Activated T-cell treated with anti-CD3 and anti-CD28 coated beads, Interleukin-2, amount 50 U/mL, for 4 hours (primary cell): Measurements from ENCODE around the gene SLC1A3. TPM values are rescaled to one million over a fixed set of nuclear protein-coding genes. Genes with fewer than 3 reads are reported as not detected.

Experiments used
- ATAC-seq, 2 donors: fragments of 200-7000 bp; cut with Tn5 transposase; one replicate each; pipeline ENCODE4 v1.10.0; 2021
- DNase-seq: peaks from one replicate; pipeline ENCODE4 v3.0.0-alpha.2; 2020
- H3K27me3 Mint-ChIP-seq: one replicate; pipeline ENCODE4 v1.8.0; 2021; ENCODE audit warnings: low read depth, mixed read lengths
- H3K36me3 Mint-ChIP-seq: one replicate; pipeline ENCODE4 v1.8.0; 2022; ENCODE audit warnings: mixed read lengths; ENCODE audit not compliant: insufficient read depth
- H3K4me1 Mint-ChIP-seq: one replicate; pipeline ENCODE4 v1.8.0; 2021; ENCODE audit warnings: low read depth, mixed read lengths
- H3K4me3 Mint-ChIP-seq: one replicate; pipeline ENCODE4 v1.8.0; 2021; ENCODE audit warnings: mild to moderate bottlenecking, moderate library complexity, mixed read lengths
- H3K9me3 Mint-ChIP-seq: one replicate; pipeline ENCODE4 v1.8.0; 2021; ENCODE audit warnings: mixed read lengths
- total RNA-seq, 3 donors: library from RNA; stranded (reverse); gene quantifications; one replicate each; pipeline ENCODE4 v1.2.1, GENCODE V29; 2021

Gene SLC1A3
- total RNA-seq, 3 donors from 2014 or later: 0.56 to 1.4 (median 0.76) TPM

- no peaks in the 10 kb centered on the region for H3K36me3 Mint-ChIP-seq
- peaks cover 11% of the 10 kb centered on the region for H3K27me3 Mint-ChIP-seq
- ATAC-seq (no peak), DNase-seq (no peak)
- H3K9me3 Mint-ChIP-seq: no peaks in the 10 kb centered on the region
- H3K4me1 Mint-ChIP-seq: peaks cover 12% of the 10 kb centered on the region
- no peak overlapping the region for H3K4me3 Mint-ChIP-seq
These were observed 82.3 kb downstream of the SLC1A3 start for GRCh38 chr5:36688722-36689121.

DNA sequence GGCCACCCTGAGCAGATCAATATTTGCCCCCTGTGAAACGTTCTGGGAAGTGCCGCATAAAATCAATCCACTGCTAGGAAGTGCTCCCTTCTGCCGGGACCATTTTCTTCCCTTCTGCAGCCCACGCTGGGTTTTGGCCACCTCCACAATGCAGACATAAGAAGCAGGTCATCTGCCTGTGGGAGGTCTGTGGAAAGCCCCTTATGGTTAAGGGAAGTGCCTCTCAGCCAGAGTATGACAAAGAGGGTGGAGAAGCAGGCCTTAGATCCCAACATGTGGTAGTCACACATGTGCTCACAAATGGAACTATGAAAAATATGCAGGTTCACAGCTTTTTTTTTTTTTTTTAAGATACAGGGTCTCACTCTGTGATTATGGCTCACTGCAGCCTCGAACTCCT lies 82.8 kb downstream of the SLC1A3 start:
- Mint-ChIP-seq H3K4me1 (peaks cover 12% of the 10 kb centered on the region), H3K9me3 (no peaks in the 10 kb centered on the region), H3K27me3 (peaks cover 11% of the 10 kb centered on the region), H3K4me3 (no peak overlapping the region), H3K36me3 (no peaks in the 10 kb centered on the region)
- ATAC-seq (no peak), DNase-seq (no peak)

- Mint-ChIP-seq H3K27me3 (peaks cover 11% of the 10 kb centered on the region), H3K4me1 (peaks cover 12% of the 10 kb centered on the region), H3K9me3 (no peaks in the 10 kb centered on the region), H3K36me3 (no peaks in the 10 kb centered on the region), H3K4me3 (peak overlapping the region; percentile 85)
- DNase-seq (peak; percentile 52), ATAC-seq (peak; percentile 90 to 93)
These were observed 83.9 kb downstream of the SLC1A3 start for GRCh38 chr5:36690041-36690961.

DNA sequence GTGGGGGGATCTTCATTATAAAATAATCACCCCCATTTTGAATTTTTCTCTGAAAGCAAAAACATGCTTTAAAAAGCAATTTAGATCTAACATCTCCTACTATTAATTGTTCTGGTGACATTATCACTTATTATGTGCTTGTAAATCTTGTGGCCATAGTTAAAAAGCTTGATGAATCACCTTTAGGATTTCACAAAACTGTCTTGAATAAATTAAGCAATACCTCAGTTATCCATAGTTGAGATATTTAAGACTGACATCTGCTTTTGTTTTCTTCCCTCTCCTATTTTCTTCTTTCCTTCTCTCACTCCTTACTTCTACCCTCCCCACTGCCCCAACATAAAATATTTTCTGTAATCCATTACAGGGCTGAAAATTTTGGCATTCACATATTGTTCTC lies 84.8 kb downstream of the SLC1A3 start:
- H3K27me3 Mint-ChIP-seq: peaks cover 9% of the 10 kb centered on the region
- ATAC-seq: no peak
- peaks cover 12% of the 10 kb centered on the region for H3K4me1 Mint-ChIP-seq
- no peaks in the 10 kb centered on the region for H3K36me3 Mint-ChIP-seq
- DNase-seq: no peak
- no peaks in the 10 kb centered on the region for H3K9me3 Mint-ChIP-seq
- no peak overlapping the region for H3K4me3 Mint-ChIP-seq

GRCh38 chr5:36691696-36692371 lies 85.4 kb downstream of the SLC1A3 start:
- no peaks in the 10 kb centered on the region for H3K9me3 Mint-ChIP-seq
- no peak overlapping the region for H3K4me3 Mint-ChIP-seq
- no peak for DNase-seq
- ATAC-seq: no peak
- H3K27me3 Mint-ChIP-seq: peaks cover 9% of the 10 kb centered on the region
- H3K4me1 Mint-ChIP-seq: peaks cover 12% of the 10 kb centered on the region
- H3K36me3 Mint-ChIP-seq: no peaks in the 10 kb centered on the region

DNA sequence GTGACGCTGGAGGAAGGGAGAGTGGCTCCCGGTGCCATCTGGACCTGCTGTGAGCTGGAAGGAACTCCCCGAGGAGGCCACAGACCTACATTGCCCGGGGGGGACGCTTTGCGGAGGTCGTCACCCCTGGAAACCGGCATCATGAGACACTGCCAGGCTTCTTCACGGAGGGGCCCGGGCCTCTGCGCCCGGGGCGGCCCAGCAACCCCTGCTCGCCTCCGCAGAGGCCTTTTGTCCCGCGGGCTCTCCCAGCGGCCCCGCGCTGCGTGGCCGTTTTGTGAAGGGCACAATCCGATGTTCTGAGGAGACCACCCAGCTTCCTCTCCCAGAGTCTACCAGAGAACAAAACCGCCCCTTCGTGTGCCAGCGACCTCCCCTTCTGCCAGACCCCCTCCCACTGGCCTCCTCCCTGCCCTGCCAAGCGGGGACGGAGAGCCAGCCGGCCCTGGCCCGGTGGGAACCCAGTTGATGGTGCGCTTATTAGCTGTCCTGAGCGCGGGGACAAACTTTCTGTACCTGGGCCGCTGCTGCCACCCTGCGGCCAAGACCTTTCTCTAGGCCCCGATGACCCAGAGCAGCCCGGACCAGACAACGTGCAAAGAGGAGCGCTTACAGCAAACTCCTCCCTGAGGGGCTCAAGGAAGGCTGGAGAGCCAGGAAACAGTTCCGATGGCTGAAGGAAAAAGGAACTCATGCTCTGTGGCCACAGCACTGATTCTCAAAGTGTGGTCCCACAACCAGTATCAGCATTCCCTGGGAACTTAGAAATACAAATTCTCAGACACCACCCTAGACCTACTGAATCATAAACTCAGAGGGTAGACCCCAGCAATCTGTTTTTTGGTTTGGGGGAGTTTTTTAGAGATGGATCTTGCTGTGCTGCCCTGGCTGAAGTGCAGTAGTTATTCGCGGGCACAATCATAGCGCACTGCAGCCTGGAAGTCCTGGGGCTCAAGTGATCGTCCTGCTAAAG lies 86.7 kb downstream of the SLC1A3 start:
- ATAC-seq: peak; percentile 25 to 36
- no peaks in the 10 kb centered on the region for H3K9me3 Mint-ChIP-seq
- H3K4me1 Mint-ChIP-seq: peaks cover 12% of the 10 kb centered on the region
- H3K27me3 Mint-ChIP-seq: peaks cover 9% of the 10 kb centered on the region
- H3K36me3 Mint-ChIP-seq: no peaks in the 10 kb centered on the region
- no peak overlapping the region for H3K4me3 Mint-ChIP-seq
- DNase-seq: no peak

GRCh38 chr5:36694351-36694750 lies 87.9 kb downstream of the SLC1A3 start:
- no peak for DNase-seq
- no peak for ATAC-seq
- H3K27me3 Mint-ChIP-seq: peaks cover 5% of the 10 kb centered on the region
- H3K9me3 Mint-ChIP-seq: no peaks in the 10 kb centered on the region
- H3K4me1 Mint-ChIP-seq: peaks cover 11% of the 10 kb centered on the region
- no peak overlapping the region for H3K4me3 Mint-ChIP-seq
- H3K36me3 Mint-ChIP-seq: no peaks in the 10 kb centered on the region

DNA sequence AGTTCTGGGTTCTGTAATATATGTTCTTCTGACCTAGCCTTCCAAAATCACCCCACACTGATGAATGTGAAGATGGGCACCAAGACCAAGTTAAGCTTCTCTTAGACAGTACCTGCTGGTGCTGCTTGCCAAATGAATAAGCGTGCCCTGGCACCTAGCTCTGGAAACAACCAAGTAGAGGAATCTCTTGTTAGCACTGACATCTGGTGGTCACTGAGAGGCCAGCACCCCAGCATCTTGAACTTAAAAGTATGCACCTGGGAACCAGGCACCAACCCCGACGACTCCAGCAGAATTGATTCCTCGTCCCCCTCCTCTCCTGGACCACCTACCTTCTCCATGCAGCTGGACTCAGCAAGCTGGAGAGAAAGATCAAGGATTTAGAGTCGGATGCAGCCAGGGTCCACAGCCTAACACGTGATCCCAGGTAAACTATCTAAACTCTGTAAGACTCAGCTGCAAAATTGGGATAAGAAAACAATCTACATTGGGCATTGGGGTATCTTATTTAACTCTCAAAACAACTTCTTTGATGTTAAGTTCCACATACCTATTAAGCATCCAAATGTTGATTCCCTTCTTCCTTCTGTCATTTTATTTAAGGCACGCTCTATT lies 89.8 kb downstream of the SLC1A3 start:
- no peak overlapping the region for H3K4me3 Mint-ChIP-seq
- no peaks in the 10 kb centered on the region for H3K9me3 Mint-ChIP-seq
- no peaks in the 10 kb centered on the region for H3K4me1 Mint-ChIP-seq
- peaks cover 5% of the 10 kb centered on the region for H3K27me3 Mint-ChIP-seq
- H3K36me3 Mint-ChIP-seq: no peaks in the 10 kb centered on the region
- DNase-seq: peak; percentile 19
- peak; percentile 61 to 72 for ATAC-seq

- Mint-ChIP-seq H3K9me3 (no peaks in the 10 kb centered on the region), H3K4me1 (no peaks in the 10 kb centered on the region), H3K36me3 (no peaks in the 10 kb centered on the region), H3K27me3 (peaks cover 2% of the 10 kb centered on the region), H3K4me3 (no peak overlapping the region)
- DNase-seq (no peak), ATAC-seq (no peak)
These were observed 91.6 kb downstream of the SLC1A3 start for GRCh38 chr5:36698031-36698430.

DNA sequence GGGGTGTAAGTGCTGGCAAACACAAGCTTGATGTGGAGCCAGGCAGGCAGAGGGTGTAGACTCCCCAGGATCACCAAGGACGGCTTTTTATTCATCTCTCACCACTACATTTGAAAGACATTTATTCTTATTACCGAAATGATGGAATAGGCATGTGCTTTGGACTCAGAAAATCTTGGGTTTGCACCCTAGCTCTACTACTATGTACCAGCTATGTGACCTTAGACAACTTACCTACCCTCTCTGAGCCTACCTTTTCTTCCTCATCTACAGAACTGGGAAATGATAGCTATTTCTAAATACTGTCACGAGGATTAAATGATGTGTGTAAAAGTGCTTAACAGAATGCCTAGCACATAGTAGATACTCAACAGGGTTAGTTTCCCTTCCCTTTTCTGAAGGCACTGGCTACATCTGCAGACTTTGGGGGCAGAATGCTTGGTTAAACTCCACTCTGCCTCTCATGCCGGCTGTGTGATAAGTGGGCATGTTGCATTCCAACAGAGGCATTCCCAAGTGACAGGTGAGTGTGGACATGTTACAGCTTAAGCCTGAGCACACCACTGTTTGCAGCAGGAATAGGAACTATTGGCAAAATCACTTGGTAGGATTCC lies 94.8 kb downstream of the SLC1A3 start:
- DNase-seq (no peak), ATAC-seq (no peak)
- Mint-ChIP-seq H3K4me1 (no peaks in the 10 kb centered on the region), H3K27me3 (peaks cover 2% of the 10 kb centered on the region), H3K4me3 (no peak overlapping the region), H3K36me3 (peaks cover 3% of the 10 kb centered on the region), H3K9me3 (no peaks in the 10 kb centered on the region)

DNA sequence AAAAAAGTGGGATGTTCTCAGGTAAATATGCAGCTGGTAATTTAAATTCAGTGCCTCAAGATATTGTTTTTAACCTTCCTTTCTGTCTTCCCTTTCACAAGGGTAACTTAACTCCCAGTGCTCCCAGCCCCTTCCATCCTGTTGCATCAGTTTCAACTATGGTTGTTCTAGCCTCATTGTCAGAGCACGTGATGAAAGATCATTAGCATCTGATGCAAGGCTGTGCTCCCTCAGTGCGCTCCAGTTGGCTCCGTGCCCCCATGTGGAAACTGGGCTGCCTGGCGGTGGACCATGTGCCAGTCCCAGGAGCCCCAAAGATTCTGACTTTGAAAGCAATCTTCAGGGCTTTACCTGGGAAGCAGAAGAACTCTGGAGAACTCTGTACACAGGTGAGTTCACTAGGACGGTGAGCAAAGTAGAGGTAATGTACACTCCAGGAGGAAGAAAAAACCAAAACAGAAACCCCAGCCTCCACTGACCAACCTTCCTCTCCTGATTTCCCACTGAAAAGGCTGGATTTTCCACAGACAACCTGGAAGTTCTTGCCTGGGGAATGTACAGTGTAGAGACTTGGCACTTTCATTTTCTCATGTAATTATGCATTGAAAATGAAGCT lies 96.9 kb downstream of the SLC1A3 start:
- Mint-ChIP-seq H3K4me1 (no peaks in the 10 kb centered on the region), H3K36me3 (peaks cover 6% of the 10 kb centered on the region), H3K4me3 (no peak overlapping the region), H3K9me3 (peaks cover 5% of the 10 kb centered on the region), H3K27me3 (peaks cover 2% of the 10 kb centered on the region)
- ATAC-seq (no peak), DNase-seq (no peak)

GRCh38 chr5:36704131-36704530 lies 97.7 kb downstream of the SLC1A3 start:
- Mint-ChIP-seq H3K36me3 (peaks cover 9% of the 10 kb centered on the region), H3K4me3 (no peak overlapping the region), H3K27me3 (peaks cover 2% of the 10 kb centered on the region), H3K9me3 (peaks cover 5% of the 10 kb centered on the region), H3K4me1 (no peaks in the 10 kb centered on the region)
- ATAC-seq (no peak), DNase-seq (no peak)

DNA sequence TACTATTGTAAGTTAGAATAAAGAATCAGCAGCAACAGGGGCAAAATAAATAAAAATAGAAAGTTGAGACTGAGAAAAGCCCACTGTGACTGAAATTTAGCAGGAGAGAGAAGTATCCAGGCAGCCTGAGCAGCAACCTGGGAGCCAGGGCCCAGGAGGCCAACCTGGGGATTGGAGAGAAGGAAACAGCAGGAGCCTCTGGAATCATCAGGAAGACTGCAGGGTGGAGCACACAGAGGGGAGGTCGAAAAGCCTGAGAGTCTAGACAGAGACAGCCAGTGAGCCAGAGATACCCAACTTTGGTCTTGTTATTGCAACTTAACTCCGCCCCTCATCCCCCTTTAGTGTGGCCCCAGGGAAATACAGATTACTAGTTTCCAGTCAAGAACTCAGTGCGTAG lies 98.6 kb downstream of the SLC1A3 start:
- peaks cover 2% of the 10 kb centered on the region for H3K27me3 Mint-ChIP-seq

More for the DNA sequence above, 98.6 kb downstream of the SLC1A3 start:
- Mint-ChIP-seq H3K4me1 (no peaks in the 10 kb centered on the region), H3K4me3 (no peak overlapping the region), H3K36me3 (peaks cover 11% of the 10 kb centered on the region), H3K9me3 (peaks cover 5% of the 10 kb centered on the region)
- ATAC-seq (no peak), DNase-seq (no peak)
